Hepatocyte (in vitro differentiated cells): ENCODE results near the gene CSTPP1.

Experiments
- EZH2 ChIP-seq: fragments of 200-600 bp; sonication (generic); IDR thresholded peaks from 2 replicates; pipeline ENCODE4 v1.6.1; 2016; ENCODE audit warnings: antibody characterized with exemption, mild to moderate bottlenecking, borderline replicate concordance
- EZH2phosphoT487 ChIP-seq: fragments of 200-600 bp; sonication (generic); IDR thresholded peaks from one replicate; pipeline ENCODE4 v1.6.1; 2018; ENCODE audit warnings: antibody characterized with exemption, mild to moderate bottlenecking, low read depth, moderate library complexity; ENCODE audit not compliant: unreplicated experiment, severe bottlenecking
- TF ChIP-seq, protein P1 (sequence below): fragments of 200-600 bp; sonication (generic); IDR thresholded peaks from 2 replicates; pipeline ENCODE4 v1.5.1; 2016; ENCODE audit warnings: antibody characterized with exemption, mild to moderate bottlenecking; ENCODE audit not compliant: poor library complexity

DNA sequence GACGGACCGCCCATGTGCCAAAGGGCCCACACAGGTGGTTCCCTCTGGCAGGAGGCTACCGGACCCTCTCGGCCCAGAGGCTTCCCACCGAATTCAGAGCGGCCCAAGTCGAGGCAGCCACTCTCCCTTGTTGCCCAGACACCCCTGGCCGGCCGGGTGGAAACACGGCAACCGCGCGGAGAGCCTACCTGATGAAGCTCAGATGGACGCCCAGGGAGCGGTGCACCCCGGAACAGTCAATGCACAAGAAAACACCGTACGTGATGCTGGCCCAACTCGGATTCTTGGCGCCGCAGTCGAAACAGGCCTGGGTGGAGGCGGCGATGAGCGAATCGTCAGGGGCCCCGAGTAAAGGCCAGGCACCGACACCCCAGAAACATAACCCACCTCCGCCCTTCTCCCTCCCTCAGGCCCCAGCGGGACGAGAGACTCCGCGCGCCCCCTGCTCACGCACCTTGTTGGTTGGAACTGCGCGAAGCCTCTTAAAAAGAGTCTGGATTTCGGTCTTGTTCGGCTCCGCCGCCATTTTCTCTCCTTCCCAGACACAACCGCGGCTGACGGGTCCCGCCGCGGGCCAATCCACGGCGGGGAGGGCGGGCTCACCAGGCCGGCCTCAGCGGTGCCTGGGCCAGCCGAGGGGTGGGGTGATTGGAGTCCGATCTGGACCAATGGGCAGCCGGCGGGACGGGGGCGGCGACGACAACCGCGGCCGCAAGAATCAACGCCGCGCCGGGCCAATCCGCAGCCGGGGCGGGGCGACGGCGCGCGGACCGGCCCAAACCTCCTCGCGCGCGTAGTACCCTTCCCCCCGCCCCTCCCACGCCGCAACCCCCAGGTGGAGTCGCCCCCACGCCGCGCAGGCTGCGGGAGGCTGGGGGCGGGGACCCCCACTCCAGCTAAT is 240.0 kb downstream of the CSTPP1 start, which contains the start of gene ARFGAP2:
- TF ChIP-seq, protein P1, sequence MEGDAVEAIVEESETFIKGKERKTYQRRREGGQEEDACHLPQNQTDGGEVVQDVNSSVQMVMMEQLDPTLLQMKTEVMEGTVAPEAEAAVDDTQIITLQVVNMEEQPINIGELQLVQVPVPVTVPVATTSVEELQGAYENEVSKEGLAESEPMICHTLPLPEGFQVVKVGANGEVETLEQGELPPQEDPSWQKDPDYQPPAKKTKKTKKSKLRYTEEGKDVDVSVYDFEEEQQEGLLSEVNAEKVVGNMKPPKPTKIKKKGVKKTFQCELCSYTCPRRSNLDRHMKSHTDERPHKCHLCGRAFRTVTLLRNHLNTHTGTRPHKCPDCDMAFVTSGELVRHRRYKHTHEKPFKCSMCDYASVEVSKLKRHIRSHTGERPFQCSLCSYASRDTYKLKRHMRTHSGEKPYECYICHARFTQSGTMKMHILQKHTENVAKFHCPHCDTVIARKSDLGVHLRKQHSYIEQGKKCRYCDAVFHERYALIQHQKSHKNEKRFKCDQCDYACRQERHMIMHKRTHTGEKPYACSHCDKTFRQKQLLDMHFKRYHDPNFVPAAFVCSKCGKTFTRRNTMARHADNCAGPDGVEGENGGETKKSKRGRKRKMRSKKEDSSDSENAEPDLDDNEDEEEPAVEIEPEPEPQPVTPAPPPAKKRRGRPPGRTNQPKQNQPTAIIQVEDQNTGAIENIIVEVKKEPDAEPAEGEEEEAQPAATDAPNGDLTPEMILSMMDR = no peak
- TF ChIP-seq EZH2 = no peak
- TF ChIP-seq EZH2phosphoT487 = no peak
